Stimulated activated CD4-positive, alpha-beta T cell treated with anti-CD3 and anti-CD28 coated beads, Interleukin-1b, Interleukin-23, amount 100 ng/mL, for 4 hours (primary cell): ENCODE results near the gene FAM83D.

Experiments used
- DNase-seq, 2 donors: peaks; one replicate each; pipeline ENCODE4 v3.0.0-alpha.2; 2020; ENCODE audit warnings: low read depth in 2 of 2

Gene FAM83D

GRCh38 chr20:38894091-38894847 lies 31.9 kb upstream of the FAM83D start:
- no peak for DNase-seq

- DNase-seq: no peak
These were observed 30.9 kb upstream of the FAM83D start for GRCh38 chr20:38895098-38895949.

- no peak for DNase-seq
These were observed 30.1 kb upstream of the FAM83D start for GRCh38 chr20:38896009-38896594.

GRCh38 chr20:38897267-38897666 lies 28.9 kb upstream of the FAM83D start:
- DNase-seq: no peak

- DNase-seq: no peak
These were observed 25.6 kb upstream of the FAM83D start for GRCh38 chr20:38900606-38901005.

- no peak for DNase-seq
These were observed 23.6 kb upstream of the FAM83D start for GRCh38 chr20:38902601-38903000.

GRCh38 chr20:38903335-38903734 lies 22.9 kb upstream of the FAM83D start:
- DNase-seq: no peak

- no peak for DNase-seq
These were observed 20.8 kb upstream of the FAM83D start for GRCh38 chr20:38905375-38905774.

GRCh38 chr20:38907918-38908677 lies 18.1 kb upstream of the FAM83D start:
- no peak for DNase-seq

GRCh38 chr20:38915355-38915754 lies 10.9 kb upstream of the FAM83D start:
- DNase-seq: no peak

- no peak for DNase-seq
These were observed 8.6 kb upstream of the FAM83D start for GRCh38 chr20:38917657-38918056.

GRCh38 chr20:38918172-38918571 lies 8.0 kb upstream of the FAM83D start:
- no peak for DNase-seq

GRCh38 chr20:38919683-38920082 lies 6.5 kb upstream of the FAM83D start:
- DNase-seq: no peak

- no peak for DNase-seq
These were observed 5.8 kb upstream of the FAM83D start for GRCh38 chr20:38920411-38920810.

GRCh38 chr20:38920851-38921250 lies 5.4 kb upstream of the FAM83D start:
- DNase-seq: no peak

GRCh38 chr20:38924718-38925117 lies 1.5 kb upstream of the FAM83D start:
- no peak for DNase-seq

GRCh38 chr20:38926934-38927616 lies 858 bp downstream of the FAM83D start:
- no peak for DNase-seq

- DNase-seq: no peak
These were observed 1.8 kb downstream of the FAM83D start for GRCh38 chr20:38927902-38928578.

- DNase-seq: no peak
These were observed 4.0 kb downstream of the FAM83D start for GRCh38 chr20:38930242-38930569.

GRCh38 chr20:38931984-38932383 lies 5.8 kb downstream of the FAM83D start:
- no peak for DNase-seq
